HG03565 (cell line): ENCODE data around the gene ERBB3.

Source experiments
- ATAC-seq: cut with Tn5 transposase; IDR thresholded peaks from one replicate; pipeline ENCODE4 v1.9.1; 2021; ENCODE audit warnings: mild to moderate bottlenecking, moderate library complexity; ENCODE audit not compliant: unreplicated experiment

Gene ERBB3

GRCh38 chr12:56129942-56130495 lies 50.1 kb downstream of the ERBB3 start:
- no peak for ATAC-seq

DNA sequence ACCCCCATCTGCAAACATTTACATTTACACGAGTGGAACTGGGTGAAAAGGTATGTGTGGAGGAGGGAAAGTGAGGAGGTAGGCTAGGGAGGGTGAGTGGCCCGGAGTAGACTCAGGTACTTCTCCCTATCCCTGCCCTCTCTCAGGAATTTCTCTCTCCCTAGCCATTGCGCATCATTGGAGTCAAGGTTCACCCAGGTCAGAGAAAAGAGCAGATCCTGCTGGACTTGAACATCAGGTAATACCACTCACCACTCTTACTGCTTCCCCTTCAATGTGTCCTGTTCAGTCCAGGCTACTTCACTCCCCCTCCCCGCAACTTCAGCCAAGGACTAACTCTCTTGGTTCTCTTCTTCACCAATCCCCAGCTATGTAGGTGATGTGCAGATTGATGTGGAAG lies 50.9 kb downstream of the ERBB3 start:
- no peak for ATAC-seq

DNA sequence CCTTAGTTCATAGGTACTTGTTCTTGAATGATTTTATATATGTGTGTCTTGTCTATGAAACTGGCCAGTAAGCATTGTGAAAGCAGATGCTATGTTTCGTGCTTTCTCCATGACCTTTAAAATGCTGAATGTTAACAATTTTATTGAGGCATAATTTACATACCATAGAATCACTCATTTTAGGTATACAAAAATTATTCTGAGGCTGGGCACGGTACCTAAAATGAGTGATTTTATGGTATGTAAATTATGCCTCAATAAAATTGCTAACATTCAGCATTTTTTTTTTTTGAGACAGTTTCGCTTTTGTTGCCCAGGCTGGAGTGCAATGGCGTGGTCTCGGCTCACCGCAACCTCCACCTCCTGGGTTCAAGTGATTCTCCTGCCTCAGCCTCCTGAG lies 54.9 kb downstream of the ERBB3 start:
- ATAC-seq: no peak

DNA sequence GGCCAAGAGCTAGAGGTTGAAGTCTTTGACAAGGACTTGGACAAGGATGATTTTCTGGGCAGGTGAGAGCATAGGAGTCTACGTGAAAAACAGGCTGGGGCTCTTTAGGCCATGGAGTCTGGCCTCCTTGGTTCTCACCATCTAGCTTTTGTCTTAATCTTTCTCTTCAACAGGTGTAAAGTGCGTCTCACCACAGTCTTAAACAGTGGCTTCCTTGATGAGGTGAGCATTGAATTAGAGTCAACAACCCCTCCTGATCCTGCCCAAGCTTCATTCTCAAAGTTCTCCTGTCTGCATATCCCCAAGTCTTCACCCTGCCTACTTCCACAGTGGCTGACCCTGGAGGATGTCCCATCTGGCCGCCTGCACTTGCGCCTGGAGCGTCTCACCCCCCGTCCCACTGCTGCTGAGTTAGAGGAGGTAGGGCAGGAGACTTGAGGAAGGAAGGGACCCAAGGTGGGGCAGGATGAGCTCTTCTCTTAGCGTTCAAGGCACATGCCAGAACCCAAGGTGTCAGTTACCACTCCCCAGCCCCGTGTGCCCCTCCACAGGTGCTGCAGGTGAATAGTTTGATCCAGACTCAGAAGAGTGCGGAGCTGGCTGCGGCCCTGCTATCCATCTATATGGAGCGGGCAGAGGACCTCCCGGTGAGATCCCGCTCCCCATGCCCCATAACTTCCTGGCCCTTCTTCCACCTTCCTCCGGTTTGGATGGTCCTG lies 58.0 kb downstream of the ERBB3 start:
- ATAC-seq: no peak

- ATAC-seq: no peak
These were observed 62.2 kb downstream of the ERBB3 start for GRCh38 chr12:56141946-56142784.

- no peak for ATAC-seq
These were observed 63.3 kb downstream of the ERBB3 start for GRCh38 chr12:56143217-56143616.

- ATAC-seq: no peak
These were observed 63.9 kb downstream of the ERBB3 start for GRCh38 chr12:56143870-56144269.

DNA sequence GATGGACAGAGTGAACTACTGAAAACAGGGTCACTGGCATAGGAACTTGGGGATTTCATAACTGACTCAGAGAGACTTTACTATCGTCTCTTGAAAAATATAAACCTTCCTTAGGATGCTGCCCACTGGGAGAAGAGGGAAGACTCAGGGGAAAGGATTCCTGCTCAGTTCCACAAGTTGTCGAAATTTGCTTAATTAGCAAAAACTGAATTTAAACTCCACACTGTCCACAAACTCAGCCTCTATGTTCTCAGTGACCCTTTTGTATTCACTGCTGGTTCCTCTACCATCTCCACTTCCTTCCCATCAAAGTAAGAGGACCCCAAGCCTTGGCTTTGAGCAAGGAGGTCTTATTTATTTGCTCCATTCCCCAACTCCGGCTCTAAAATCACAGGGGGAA lies 65.3 kb downstream of the ERBB3 start:
- ATAC-seq: no peak

- ATAC-seq: no peak
These were observed 66.8 kb downstream of the ERBB3 start for GRCh38 chr12:56146492-56147460.

GRCh38 chr12:56150563-56150962 lies 70.6 kb downstream of the ERBB3 start:
- no peak for ATAC-seq

- ATAC-seq: peak; percentile 30
These were observed 71.7 kb downstream of the ERBB3 start for GRCh38 chr12:56151672-56152131.

DNA sequence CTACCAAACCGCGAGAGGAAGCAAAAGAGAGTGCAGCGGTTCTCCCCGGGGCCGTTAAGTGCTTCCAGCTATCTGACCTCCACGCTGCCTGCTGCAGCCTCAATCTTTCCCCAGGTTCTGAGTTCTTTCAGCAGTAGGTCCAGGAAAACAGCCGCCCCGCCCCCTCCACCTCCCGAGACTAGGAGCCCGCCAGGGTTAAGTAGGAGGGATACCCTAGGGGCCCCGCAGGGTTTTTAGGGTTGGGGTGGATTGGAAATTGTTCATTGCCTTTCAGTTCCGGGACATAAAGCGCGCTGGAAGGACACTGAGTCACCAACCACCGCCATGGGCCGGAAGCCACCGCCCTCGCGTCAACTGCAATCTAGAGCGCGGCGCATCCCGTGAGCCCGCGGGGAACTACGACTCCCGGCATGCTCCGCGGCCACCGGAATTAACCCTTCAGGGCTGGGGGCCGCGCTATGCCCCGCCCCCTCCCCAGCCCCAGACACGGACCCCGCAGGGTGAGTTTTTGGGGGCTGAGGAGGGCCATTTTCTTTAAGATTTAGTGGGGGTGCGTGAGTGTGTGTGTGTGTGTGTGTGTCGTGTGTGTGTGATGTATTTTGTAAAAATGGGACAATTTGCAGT lies 72.3 kb downstream of the ERBB3 start, which contains the start of gene MYL6B:
Gene MYL6B (plus strand): TSS at position 456 of the 624 bp plus-strand sequence. CDS start 1,332 bp downstream, outside the sequence.
- peak; percentile 90 for ATAC-seq
